Peyer's patch (tissue), 4 donors: ENCODE measurements around the gene COL23A1. TPM values are rescaled to one million over a fixed set of nuclear protein-coding genes. Genes with fewer than 3 reads are reported as not detected.

Experiments
- DNase-seq, 3 donors: peaks; one replicate each; pipeline ENCODE4 v3.0.0-alpha.2; 2017 to 2019
- H3K27ac ChIP-seq, 4 donors: fragments of 200-600 bp; sonication (generic); one replicate each; pipeline ENCODE4 v1.5.1; 2016 to 2019
- H3K27me3 ChIP-seq, 2 donors: fragments of 200-600 bp; sonication (generic); one replicate each; pipeline ENCODE4 v1.5.1; 2019
- H3K36me3 ChIP-seq, 3 donors: fragments of 200-600 bp; sonication (generic); one replicate each; pipeline ENCODE4 v1.5.1; 2016 to 2019
- H3K4me1 ChIP-seq, 4 donors: fragments of 200-600 bp; sonication (generic); one replicate each; pipeline ENCODE4 v1.5.1; 2016 to 2019
- H3K4me3 ChIP-seq, 4 donors: fragments of 200-600 bp; sonication (generic); 1 replicate in 3 of 4; 2 replicates in 1 of 4; pipeline ENCODE4 v1.5.1; 2016 to 2019; ENCODE audit warnings: mild to moderate bottlenecking in 1 of 4
- H3K9me3 ChIP-seq, 4 donors: fragments of 200-600 bp; sonication (generic); one replicate each; pipeline ENCODE4 v1.5.1; 2016 to 2019; ENCODE audit warnings: mild to moderate bottlenecking in 1 of 4
- CTCF ChIP-seq, 6 experiments: fragments of 450-650 bp in 4 of 6; fragments of 200-600 bp in 2 of 6; sonication (generic) in 1 of 6; IDR thresholded peaks; one replicate each; pipeline ENCODE4 v1.5.1; 2017 to 2019; ENCODE audit warnings: antibody characterized with exemption in 6 of 6, mild to moderate bottlenecking in 3 of 6, moderate library complexity in 1 of 6
- POLR2A ChIP-seq, 2 donors: fragments of 450-650 bp; IDR thresholded peaks; one replicate each; pipeline ENCODE4 v1.5.1; 2017; ENCODE audit warnings: antibody characterized with exemption in 2 of 2, mild to moderate bottlenecking in 2 of 2, moderate library complexity in 2 of 2
- total RNA-seq, 4 donors: library from RNA; depleted of rRNA; stranded (reverse); fragments of >200 nt; gene quantifications; one replicate each; pipeline ENCODE4 v1.1.0, GENCODE V29; 2016

The COL23A1 gene
- total RNA-seq, 4 donors from 2014 or later = 0.57 to 5.8 (median 1.2) TPM; not detected in 1

- TF ChIP-seq POLR2A (IDR thresholded peaks at IDR 0.05) = no peak
- peaks cover 0 to 18% (median 0%) of the 10 kb centered on the region in 3 donors for H3K36me3 ChIP-seq
- no peak overlapping the region for H3K4me3 ChIP-seq
- no peaks in the 10 kb centered on the region for H3K9me3 ChIP-seq
- H3K4me1 ChIP-seq = peaks cover 5 to 64% (median 35%) of the 10 kb centered on the region in 4 donors
- peak overlapping the region in 1 of 4 donors; percentile 10 for H3K27ac ChIP-seq
- H3K27me3 ChIP-seq = no peaks in the 10 kb centered on the region
- no peak for DNase-seq
Observed at GRCh38 chr5:178234121-178234749, 356.0 kb downstream of the COL23A1 start.

GRCh38 chr5:178232920-178233429 lies 357.2 kb downstream of the COL23A1 start:
- TF ChIP-seq CTCF (IDR thresholded peaks at IDR 0.05) = no peak
- TF ChIP-seq POLR2A (IDR thresholded peaks at IDR 0.05) = no peak
- DNase-seq = no peak
- peaks cover 0 to 29% (median 0%) of the 10 kb centered on the region in 3 donors for H3K36me3 ChIP-seq

GRCh38 chr5:178232124-178232919 lies 357.9 kb downstream of the COL23A1 start, which contains the start of gene PHYKPL:
Gene PHYKPL (minus strand): TSS chr5:178232802. CDS start chr5:178232550, 252 bp downstream.
- peak in 1 of 6 experiments; percentile 6 for TF ChIP-seq CTCF (IDR thresholded peaks at IDR 0.05)
- TF ChIP-seq POLR2A (IDR thresholded peaks at IDR 0.05) = peak; percentile 48 to 55
- H3K27ac ChIP-seq = peak within 1 kb of the TSS; percentile 95 to 98 (median 97)
- H3K4me3 ChIP-seq = peak within 1 kb of the TSS; percentile 68 to 96 (median 85)
- H3K9me3 ChIP-seq = no peaks in the 10 kb centered on the region
- DNase-seq = peak; percentile 67 to 87 (median 86)
- peaks cover 0 to 59% (median 16%) of the 10 kb centered on the region in 4 donors for H3K4me1 ChIP-seq
- H3K36me3 ChIP-seq = peaks cover 0 to 35% (median 0%) of the 10 kb centered on the region in 3 donors
- no peaks in the 10 kb centered on the region for H3K27me3 ChIP-seq

More at GRCh38 chr5:178232920-178233429, 357.2 kb downstream of the COL23A1 start:
- Histone ChIP-seq H3K9me3 (no peaks in the 10 kb centered on the region), H3K4me1 (peaks cover 5 to 59% (median 22%) of the 10 kb centered on the region in 4 donors), H3K27me3 (no peaks in the 10 kb centered on the region), H3K27ac (peak overlapping the region; percentile 95 to 98 (median 97)), H3K4me3 (peak overlapping the region; percentile 68 to 96 (median 85))

- H3K27me3 ChIP-seq = no peaks in the 10 kb centered on the region
- TF ChIP-seq POLR2A (IDR thresholded peaks at IDR 0.05) (no peak), CTCF (IDR thresholded peaks at IDR 0.05) (no peak)
- no peaks in the 10 kb centered on the region for H3K9me3 ChIP-seq
- H3K4me1 ChIP-seq = peaks cover 0 to 58% (median 15%) of the 10 kb centered on the region in 4 donors
- H3K36me3 ChIP-seq = peaks cover 0 to 37% (median 0%) of the 10 kb centered on the region in 3 donors
- H3K4me3 ChIP-seq = peak overlapping the region; percentile 68 to 96 (median 85)
- H3K27ac ChIP-seq = peak overlapping the region; percentile 95 to 98 (median 97)
- DNase-seq = no peak
Observed at GRCh38 chr5:178231539-178232123, 358.6 kb downstream of the COL23A1 start.

GRCh38 chr5:178230879-178231538 lies 359.2 kb downstream of the COL23A1 start:
- Histone ChIP-seq H3K27me3 (no peaks in the 10 kb centered on the region), H3K27ac (peak overlapping the region; percentile 95 to 98 (median 97)), H3K4me3 (peak overlapping the region; percentile 68 to 96 (median 85)), H3K9me3 (no peaks in the 10 kb centered on the region), H3K4me1 (peaks cover 0 to 52% (median 15%) of the 10 kb centered on the region in 4 donors), H3K36me3 (peaks cover 0 to 37% (median 0%) of the 10 kb centered on the region in 3 donors)
- TF ChIP-seq CTCF (IDR thresholded peaks at IDR 0.05) (no peak), POLR2A (IDR thresholded peaks at IDR 0.05) (peak; percentile 59 to 75)
- DNase-seq = peak in 2 of 3 donors; percentile 81
